NK-92 (cell line): ENCODE measurements around the gene TRMT10C.
A peak's percentile ranks its signal among the peaks of the same experiment; 100 is the strongest.
"Not testable (repeated sequence)": the region's sequence is repeated elsewhere in the genome, so short reads cannot be mapped to it uniquely, and the experiment has no call there.

ENCODE experiments used
- DNase-seq: peaks from one replicate; lab custom pipeline; 2025; ENCODE audit not compliant: unreplicated experiment; lab: John Stamatoyannopoulos, UW

The TRMT10C gene

GRCh38 chr3:101548527-101549105 lies 13.1 kb upstream of the TRMT10C start:
- no peak for DNase-seq

- no peak for DNase-seq
These were observed 12.2 kb upstream of the TRMT10C start for GRCh38 chr3:101549473-101549872.

- DNase-seq, result not testable (repeated sequence)
These were observed 10.1 kb upstream of the TRMT10C start for GRCh38 chr3:101551359-101552081.

DNA sequence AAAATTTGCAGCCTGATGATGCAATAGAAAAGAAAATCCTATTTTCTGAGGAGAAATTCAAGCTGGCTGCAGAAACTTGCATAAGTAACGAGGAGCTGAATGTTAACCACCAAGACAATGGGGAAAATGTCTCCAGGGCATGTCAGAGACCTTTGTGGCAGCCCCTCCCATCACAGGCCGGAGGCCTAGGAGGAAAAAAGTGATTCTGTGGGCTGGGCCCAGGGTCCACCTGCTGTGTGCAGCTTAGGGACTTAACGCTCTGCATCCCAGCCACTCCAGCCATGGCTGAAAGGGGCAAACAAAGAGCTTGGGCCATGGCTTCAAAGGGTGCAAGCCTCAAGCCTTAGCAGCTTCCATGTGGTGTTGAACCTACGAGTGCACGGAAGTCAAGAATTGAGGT lies 8.3 kb upstream of the TRMT10C start:
- DNase-seq, result not testable (repeated sequence)

DNA sequence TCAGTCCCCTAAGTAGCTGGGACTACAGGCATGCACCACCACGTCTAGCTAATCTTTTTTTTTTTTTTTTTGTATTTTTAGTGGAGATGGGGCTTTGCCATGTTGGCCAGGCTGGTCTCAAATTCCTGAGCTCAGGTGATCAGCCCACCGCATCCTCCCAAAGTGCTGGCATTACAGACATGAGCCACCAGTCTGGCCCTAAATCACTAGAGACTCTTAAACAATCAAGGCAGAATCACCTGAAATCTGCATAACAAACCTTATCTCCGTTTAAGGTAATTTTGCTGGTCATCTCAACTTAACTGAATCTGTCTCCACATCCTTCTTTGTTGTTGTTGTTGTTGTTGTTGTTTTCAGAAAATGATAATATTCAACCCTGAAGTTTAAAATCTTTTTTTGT lies 5.6 kb upstream of the TRMT10C start:
- DNase-seq, result no peak

DNA sequence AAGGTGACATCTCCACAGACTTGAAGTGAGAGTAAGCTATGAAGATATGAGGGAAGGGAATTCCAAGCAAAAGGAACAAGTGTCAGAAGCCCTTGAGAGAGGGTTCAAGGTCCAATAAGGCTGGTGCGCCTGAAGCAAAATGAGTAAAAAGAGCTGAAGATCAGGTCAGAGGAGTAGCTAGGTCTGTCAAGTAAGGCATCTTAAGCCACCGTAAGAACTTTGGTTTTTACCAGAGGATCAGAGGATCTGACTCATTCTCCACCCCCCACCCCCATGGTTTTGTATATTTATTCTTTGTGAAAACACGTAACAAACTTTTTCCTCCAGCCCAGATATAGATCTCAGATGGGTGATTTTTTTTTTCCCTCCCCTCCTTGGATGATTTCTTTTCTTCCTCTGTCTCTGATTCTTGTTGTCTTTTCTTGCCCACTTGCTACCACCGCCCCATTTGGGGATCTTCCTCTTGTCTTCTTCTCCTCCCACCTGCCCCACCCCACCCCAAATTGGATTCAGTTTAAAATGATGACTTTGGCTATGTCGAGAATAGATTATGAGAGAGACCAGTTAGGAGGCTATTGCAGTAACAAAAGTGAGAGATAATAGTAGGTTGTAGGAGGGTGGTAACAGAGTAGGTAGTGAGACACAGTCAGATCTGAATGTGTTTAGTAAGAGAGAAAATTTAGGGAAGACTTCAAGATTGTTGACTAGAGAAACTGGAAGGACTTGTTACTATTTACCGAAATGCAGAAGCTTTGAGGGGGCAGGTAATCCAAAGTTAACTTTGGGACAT lies 6.1 kb downstream of the TRMT10C start:
- no peak for DNase-seq

- no peak for DNase-seq
These were observed 9.6 kb downstream of the TRMT10C start for GRCh38 chr3:101571028-101571895.

DNA sequence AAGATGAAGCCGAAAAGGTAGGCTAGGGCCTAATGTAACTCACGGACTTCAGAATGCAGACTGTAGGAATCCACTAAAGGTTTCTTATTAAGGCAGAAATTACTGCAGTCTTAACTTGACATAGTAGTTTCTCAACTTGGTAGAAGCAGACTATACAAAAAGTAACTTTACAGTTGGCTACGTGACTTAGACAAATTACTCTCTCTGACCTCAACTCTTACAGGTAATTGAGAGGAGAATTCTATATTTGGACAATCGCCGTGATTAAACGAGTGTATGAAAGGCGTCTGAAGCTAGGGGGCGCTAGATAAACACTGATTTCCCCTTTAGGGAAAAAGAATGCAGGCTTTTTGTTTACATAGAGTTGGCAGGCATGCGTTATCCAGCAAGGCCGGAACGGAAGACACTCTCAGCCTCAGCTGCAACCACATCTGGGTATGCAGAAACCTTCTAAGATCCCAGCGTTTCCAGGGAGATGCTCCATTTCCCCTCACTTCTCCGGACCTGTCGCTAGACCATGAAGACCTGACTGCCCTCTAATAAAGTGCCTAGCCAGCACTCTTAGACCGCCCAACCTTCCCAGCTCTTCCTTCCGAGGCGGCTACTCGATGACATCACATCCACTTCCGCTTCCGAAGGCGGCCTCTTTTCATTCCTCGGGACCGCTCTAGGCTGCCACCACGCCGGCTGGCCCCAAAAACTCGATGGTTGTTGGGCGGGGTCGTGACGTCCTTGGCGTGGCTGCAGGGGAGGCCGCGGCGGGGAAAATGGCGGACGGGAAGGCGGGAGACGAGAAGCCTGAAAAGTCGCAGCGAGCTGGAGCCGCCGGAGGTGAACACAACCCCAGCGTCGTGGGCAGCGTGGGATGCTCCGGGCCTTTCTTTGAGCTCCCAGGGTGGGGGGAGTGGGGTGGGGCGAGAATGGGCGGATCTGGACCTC lies 12.1 kb downstream of the TRMT10C start, which contains the start of gene PCNP:
Gene PCNP, plus strand, starts transcription at position 732 of the 939 bp plus-strand sequence. Its CDS starts 36 bp downstream, at position 768.
- DNase-seq, result peak; percentile 96

GRCh38 chr3:101574388-101575112 lies 12.9 kb downstream of the TRMT10C start:
- no peak for DNase-seq

- DNase-seq, result no peak
These were observed 15.6 kb downstream of the TRMT10C start for GRCh38 chr3:101577286-101577685.

DNA sequence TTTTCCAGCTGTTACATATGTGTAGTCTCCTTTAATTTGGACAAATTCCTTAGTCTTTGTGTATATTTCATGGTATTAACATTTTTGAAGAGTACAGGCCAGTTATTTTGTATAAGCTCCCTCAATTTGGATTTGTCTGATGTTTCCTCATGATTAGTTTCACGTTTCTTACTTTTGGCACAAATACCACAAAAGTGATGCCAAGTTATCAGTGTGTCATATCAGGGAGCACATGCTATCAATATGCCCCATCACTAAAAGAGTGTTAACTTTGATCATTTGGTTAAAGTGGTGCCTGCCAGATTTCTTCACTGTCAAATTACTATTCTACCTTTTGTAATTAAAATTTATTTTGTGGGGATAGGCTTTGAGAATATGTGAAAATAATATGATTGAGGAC lies 26.9 kb downstream of the TRMT10C start:
- DNase-seq, result no peak

- DNase-seq, result no peak
These were observed 29.4 kb downstream of the TRMT10C start for GRCh38 chr3:101591071-101591470.

GRCh38 chr3:101602731-101603130 lies 41.1 kb downstream of the TRMT10C start:
- no peak for DNase-seq

- DNase-seq, result no peak
These were observed 41.5 kb downstream of the TRMT10C start for GRCh38 chr3:101603184-101603583.

DNA sequence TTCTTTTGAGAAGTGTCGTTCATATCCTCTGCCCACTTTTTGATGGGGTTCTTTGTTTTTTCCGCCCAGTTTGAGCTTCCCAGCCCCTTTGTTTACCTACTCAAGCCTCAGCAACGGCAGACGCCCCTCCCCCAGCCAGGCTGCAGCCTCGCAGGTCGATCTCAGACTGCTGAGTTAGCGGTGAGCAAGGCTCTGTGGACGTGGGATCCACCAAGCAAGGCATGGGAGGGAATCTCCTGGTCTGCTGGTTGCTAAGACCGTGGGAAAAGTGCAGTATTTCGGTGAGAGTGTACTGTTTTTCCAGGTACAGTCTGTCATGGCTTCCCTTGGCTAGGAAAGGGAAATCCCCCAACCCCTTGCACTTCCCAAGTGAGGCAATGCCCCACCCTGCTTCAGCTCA lies 43.7 kb downstream of the TRMT10C start:
- not testable (repeated sequence) for DNase-seq

DNA sequence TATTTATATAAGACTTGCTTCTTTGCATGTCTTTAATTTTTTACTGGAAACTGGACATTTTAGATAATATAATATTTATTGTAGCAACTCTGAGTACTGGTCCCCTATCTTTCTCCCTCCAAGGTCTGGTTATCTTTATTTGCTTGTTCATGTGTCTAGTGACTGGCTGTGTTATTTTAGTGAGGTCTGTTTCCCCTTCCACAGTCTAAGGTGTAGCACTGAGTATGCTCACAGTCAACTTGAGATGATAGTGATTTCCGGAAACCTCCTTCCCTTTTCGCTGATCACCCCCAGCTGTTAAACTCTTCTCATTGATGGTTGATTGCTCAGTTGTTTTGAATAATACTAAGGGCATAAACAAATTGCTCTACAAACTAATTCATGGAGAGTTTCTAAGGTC lies 49.4 kb downstream of the TRMT10C start:
- no peak for DNase-seq

GRCh38 chr3:101613014-101613413 lies 51.3 kb downstream of the TRMT10C start:
- DNase-seq, result not testable (repeated sequence)

DNA sequence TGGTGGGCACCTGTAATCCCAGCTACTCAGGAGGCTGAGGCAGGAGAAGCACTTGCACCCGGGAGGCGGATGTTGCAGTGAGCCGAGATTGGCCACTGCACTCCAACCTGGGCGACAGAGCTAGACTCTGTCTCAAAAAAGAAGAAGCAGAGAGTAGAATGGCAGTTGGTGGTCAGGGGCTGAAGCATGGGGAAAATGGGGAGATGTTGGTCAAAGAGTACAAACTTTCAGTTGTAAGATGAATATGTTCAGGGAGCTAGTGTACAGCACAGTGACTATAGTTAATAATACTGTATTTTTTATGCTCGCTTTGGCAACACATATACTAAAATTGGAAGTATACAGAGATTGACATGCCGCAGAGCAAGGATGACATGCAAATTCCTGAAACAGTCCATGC lies 53.9 kb downstream of the TRMT10C start:
- no peak for DNase-seq
